H1 (cell line): ENCODE results near the gene LTBP4. TPM values are rescaled to one million over a fixed set of nuclear protein-coding genes. Genes with fewer than 3 reads are reported as not detected.

ENCODE experiments used
- CBX5 ChIP-seq: fragments of 300-800, 300-1000 bp; sonication (generic); IDR thresholded peaks from 2 replicates; pipeline ENCODE4 v1.7.1; 2016; ENCODE audit warnings: antibody characterized with exemption, low read length, low read depth
- CBX8 ChIP-seq: fragments of 300-800, 300-1000 bp; sonication (generic); IDR thresholded peaks from 2 replicates; pipeline ENCODE4 v1.7.1; 2016; ENCODE audit warnings: low read depth, low read length, borderline replicate concordance
- CREB1 ChIP-seq: IDR thresholded peaks from 2 replicates; pipeline ENCODE4 v1.6.1; 2012; ENCODE audit warnings: inconsistent platforms
- RBBP5 ChIP-seq: IDR thresholded peaks from 2 replicates; pipeline ENCODE4 v1.7.1; 2012; ENCODE audit warnings: low read depth, mild to moderate bottlenecking, inconsistent platforms, low read length, moderate library complexity, borderline replicate concordance
- RXRA ChIP-seq: IDR thresholded peaks from 2 replicates; pipeline ENCODE4 v1.6.1; 2011; ENCODE audit warnings: low read depth, mild to moderate bottlenecking, low read length, moderate library complexity; ENCODE audit not compliant: insufficient read depth
- SUZ12 ChIP-seq: fragments of 200-600 bp; sonication (generic); IDR thresholded peaks from 2 replicates; pipeline ENCODE4 v1.6.1; 2012; ENCODE audit warnings: mild to moderate bottlenecking, inconsistent platforms, low read length, moderate library complexity, mixed read lengths
- polyA plus RNA-seq, 7 experiments: library from polyadenylated mRNA; depleted of rRNA in 3 of 7; stranded (reverse) in 5 of 7; unstranded in 2 of 7; fragments of >200 nt in 5 of 7; fragments of 200-250 nt in 2 of 7; gene quantifications; 1 replicate in 5 of 7; 2 replicates in 1 of 7; 4 replicates in 1 of 7; pipeline versions ENCODE4 v1.2.1 to v1.2.3, GENCODE V29; 2011 to 2013; ENCODE audit warnings: missing spikeins in 2 of 7, mixed read lengths in 2 of 7
- total RNA-seq: library from RNA; stranded (reverse); fragmentation: NEBNext Ultra II Directional; extraction: Animal tissue kit (Norgen Biotek cat#: 25700); gene quantifications from 2 replicates; pipeline ENCODE4 v1.2.1, GENCODE V29; 2021
- TF ChIP-seq, protein P1 (sequence below): IDR thresholded peaks from 2 replicates; pipeline ENCODE4 v1.6.1; 2011; ENCODE audit warnings: low read depth, mild to moderate bottlenecking, low read length; ENCODE audit not compliant: insufficient read depth

The LTBP4 gene
- total and polyA plus RNA-seq, 2 of the 8 experiments (the other 6 are each of a cell fraction or from before 2014, with no cell fraction given): 54.5 to 77.1 TPM

DNA sequence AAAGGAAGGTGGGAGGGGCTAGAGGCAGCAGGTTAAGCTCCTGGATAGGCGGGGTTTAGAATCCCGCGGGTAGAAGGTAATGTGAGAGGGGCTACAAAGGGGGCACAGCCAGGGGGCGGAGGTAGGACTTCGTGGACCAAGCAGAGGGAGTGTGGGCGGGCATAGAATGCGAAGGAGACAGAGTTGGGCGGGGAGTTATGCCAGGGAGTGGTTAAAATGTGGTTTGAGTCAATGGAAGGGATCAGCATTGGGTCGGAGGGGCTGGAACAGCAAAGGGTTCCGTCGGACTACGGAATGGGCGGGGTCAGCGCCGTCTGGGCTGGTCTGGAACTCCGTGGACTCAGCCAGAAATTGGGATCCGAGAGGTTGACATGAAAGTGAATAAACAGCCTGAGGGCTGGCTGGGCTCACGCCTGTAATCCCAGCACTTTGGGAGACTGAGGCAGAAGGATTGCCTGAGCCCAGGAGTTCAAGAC is 3.0 kb downstream of the LTBP4 start (continued):
- TF ChIP-seq, protein P1, sequence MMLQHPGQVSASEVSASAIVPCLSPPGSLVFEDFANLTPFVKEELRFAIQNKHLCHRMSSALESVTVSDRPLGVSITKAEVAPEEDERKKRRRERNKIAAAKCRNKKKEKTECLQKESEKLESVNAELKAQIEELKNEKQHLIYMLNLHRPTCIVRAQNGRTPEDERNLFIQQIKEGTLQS: no peak
- no peak for TF ChIP-seq CBX5
- TF ChIP-seq CBX8: no peak
- TF ChIP-seq RXRA: no peak
- TF ChIP-seq RBBP5: no peak
- peak; percentile 39; the same call in 1 of the 2 replicates for TF ChIP-seq CREB1
- no peak for TF ChIP-seq SUZ12
- TF ChIP-seq, all 59 proteins: peak for 7
